ENCODE results near the gene IL25. TPM values are rescaled to one million over a fixed set of nuclear protein-coding genes. Genes with fewer than 3 reads are reported as not detected.
A peak's percentile ranks its signal among the peaks of the same experiment; 100 is the strongest.

Gene IL25
- total RNA-seq, 1 donor from 2014 or later: not detected

GRCh38 chr14:23353433-23353780 is 19.2 kb upstream of the IL25 start:
- peak overlapping the region; percentile 0 for H3K27ac Mint-ChIP-seq (ENCODE audit: unreplicated experiment)
- H3K4me1 Mint-ChIP-seq (ENCODE audit: low read depth, unreplicated experiment): peaks cover 14% of the 10 kb centered on the region
- H3K36me3 Mint-ChIP-seq (ENCODE audit: unreplicated experiment): peaks cover 16% of the 10 kb centered on the region

GRCh38 chr14:23354990-23355389 is 17.6 kb upstream of the IL25 start:
- no peak for DNase-seq
- peaks cover 16% of the 10 kb centered on the region for H3K36me3 Mint-ChIP-seq (ENCODE audit: unreplicated experiment)
- no peak overlapping the region for H3K4me3 Mint-ChIP-seq (ENCODE audit: unreplicated experiment)
- peaks cover 14% of the 10 kb centered on the region for H3K4me1 Mint-ChIP-seq (ENCODE audit: low read depth, unreplicated experiment)
- H3K9me3 Mint-ChIP-seq (ENCODE audit: unreplicated experiment): peaks cover 19% of the 10 kb centered on the region
- H3K27ac Mint-ChIP-seq (ENCODE audit: unreplicated experiment): no peak overlapping the region
- H3K27me3 Mint-ChIP-seq (ENCODE audit: unreplicated experiment): peaks cover 14% of the 10 kb centered on the region
- TF ChIP-seq CTCF (IDR thresholded peaks at IDR 0.05; ENCODE audit: partially characterized antibody, unreplicated experiment): no peak

More at GRCh38 chr14:23353433-23353780, 19.2 kb upstream of the IL25 start:
- DNase-seq: no peak
- TF ChIP-seq CTCF (IDR thresholded peaks at IDR 0.05; ENCODE audit: partially characterized antibody, unreplicated experiment): no peak
- Mint-ChIP-seq H3K9me3 (ENCODE audit: unreplicated experiment) (peaks cover 19% of the 10 kb centered on the region), H3K4me3 (ENCODE audit: unreplicated experiment) (peak overlapping the region; percentile 92), H3K27me3 (ENCODE audit: unreplicated experiment) (peaks cover 16% of the 10 kb centered on the region)

GRCh38 chr14:23355871-23356435 is 16.7 kb upstream of the IL25 start:
- Mint-ChIP-seq H3K27me3 (ENCODE audit: unreplicated experiment) (peaks cover 15% of the 10 kb centered on the region), H3K36me3 (ENCODE audit: unreplicated experiment) (peaks cover 12% of the 10 kb centered on the region), H3K27ac (ENCODE audit: unreplicated experiment) (no peak overlapping the region), H3K4me1 (ENCODE audit: low read depth, unreplicated experiment) (peaks cover 13% of the 10 kb centered on the region), H3K9me3 (ENCODE audit: unreplicated experiment) (peaks cover 15% of the 10 kb centered on the region), H3K4me3 (ENCODE audit: unreplicated experiment) (no peak overlapping the region)
- TF ChIP-seq CTCF (IDR thresholded peaks at IDR 0.05; ENCODE audit: partially characterized antibody, unreplicated experiment): no peak
- no peak for DNase-seq

GRCh38 chr14:23356662-23357061 is 15.9 kb upstream of the IL25 start:
- H3K4me3 Mint-ChIP-seq (ENCODE audit: unreplicated experiment): no peak overlapping the region
- DNase-seq: no peak

More at GRCh38 chr14:23356662-23357061, 15.9 kb upstream of the IL25 start:
- Mint-ChIP-seq H3K9me3 (ENCODE audit: unreplicated experiment) (peaks cover 17% of the 10 kb centered on the region), H3K27ac (ENCODE audit: unreplicated experiment) (no peak overlapping the region), H3K36me3 (ENCODE audit: unreplicated experiment) (peaks cover 11% of the 10 kb centered on the region), H3K4me1 (ENCODE audit: low read depth, unreplicated experiment) (peaks cover 13% of the 10 kb centered on the region), H3K27me3 (ENCODE audit: unreplicated experiment) (peaks cover 11% of the 10 kb centered on the region)
- TF ChIP-seq CTCF (IDR thresholded peaks at IDR 0.05; ENCODE audit: partially characterized antibody, unreplicated experiment): no peak

All from glutamatergic neuron (in vitro differentiated cells).